GM19035 (cell line): ENCODE measurements around the gene FRMD4B.
A peak's percentile ranks its signal among the peaks of the same experiment; 100 is the strongest.
"Not testable (repeated sequence)": the region's sequence is repeated elsewhere in the genome, so short reads cannot be mapped to it uniquely, and the experiment has no call there.

Source experiments
- ATAC-seq: cut with Tn5 transposase; IDR thresholded peaks from one replicate; pipeline ENCODE4 v1.9.1; 2021; ENCODE audit not compliant: unreplicated experiment

FRMD4B gene

DNA sequence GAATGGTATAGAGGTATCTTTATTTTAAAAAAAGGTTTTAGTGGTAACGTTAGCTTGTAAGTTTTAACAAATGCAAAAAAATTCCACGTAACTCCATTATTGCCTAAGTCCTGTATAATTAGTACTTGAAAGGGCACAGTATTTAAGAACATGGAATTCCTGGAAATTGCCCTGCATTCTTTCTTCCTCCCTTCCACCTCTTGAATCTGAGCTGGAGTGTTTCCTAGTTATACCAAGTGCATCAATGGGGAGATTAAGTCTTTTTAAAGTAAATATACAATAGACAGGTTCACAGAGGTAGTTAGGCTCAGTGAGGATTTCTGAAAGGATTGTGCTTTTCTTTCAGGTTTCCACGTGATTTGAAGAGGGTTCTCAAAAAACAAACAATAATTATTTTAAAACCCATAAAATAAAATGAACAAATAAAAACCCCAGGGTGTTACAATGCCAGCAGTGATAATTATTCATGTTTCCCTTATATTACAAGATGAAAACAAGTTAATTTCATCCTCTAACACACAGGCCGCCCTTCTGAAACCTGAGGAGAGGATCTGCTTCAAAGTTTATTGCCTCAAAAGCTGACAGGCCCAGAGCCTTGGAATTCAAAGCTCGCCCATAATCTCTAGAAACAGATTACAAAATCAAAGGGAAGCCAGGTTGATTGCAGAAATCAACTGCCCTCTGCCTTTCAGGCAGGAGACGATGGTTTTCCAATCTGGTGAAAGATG, 134.6 kb downstream of the FRMD4B start:
- ATAC-seq = no peak

DNA sequence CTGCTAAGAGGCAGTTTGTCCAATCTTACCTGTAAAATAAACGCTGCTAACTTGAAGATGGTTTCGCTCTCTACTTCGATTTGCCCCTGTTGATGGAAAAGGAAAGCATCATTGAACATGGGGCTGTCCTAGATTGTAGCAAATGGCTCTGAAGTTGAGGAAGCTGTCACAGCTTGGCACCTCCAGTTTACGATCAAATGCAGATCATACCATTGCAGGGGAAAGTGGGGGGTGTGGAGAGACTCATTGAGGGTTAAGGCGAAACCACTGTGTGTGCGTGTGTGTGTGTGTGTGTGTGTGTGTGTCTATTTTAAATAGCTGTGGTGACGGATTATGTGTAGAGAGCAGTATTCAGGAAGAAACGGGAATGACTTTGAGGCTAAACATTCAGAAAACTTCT, 135.9 kb downstream of the FRMD4B start:
- ATAC-seq = no peak

DNA sequence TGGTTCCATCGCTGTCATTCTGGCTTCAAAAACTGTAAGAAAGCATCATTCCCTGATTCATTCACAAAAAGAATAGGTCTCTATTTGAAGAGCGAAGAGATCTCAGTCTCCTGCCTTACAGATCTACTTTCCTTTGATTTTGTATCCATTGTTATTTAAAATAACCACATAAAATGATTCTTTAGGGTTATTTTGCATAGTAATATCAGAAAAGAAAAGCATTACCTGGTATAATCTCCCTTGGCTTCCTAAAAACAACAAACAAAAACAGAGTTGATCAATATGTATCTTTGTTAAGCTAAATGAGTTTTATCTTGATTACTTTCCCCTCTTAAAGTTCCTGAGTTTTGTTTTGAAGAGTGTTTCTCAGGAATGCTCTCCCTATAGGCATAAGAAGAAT, 136.9 kb downstream of the FRMD4B start:
- no peak for ATAC-seq

DNA sequence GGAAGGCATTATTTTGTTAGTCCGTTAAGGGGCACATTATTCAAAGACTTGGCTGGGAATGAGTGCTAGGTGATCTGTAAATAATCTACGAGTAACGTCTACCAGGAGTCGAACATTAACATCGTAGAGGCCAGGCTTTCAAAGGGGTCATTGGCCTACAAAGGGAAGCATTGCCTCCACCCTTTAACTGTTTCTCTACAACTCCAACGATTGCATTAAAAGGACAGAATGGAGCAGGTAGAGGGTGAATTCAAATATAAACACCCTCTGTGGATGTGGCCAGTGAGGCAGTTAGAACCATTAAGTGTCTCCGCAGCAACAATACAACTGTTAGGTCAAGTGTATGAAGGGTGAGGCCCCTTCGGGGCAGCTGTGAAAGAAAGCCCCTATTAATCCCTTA, 137.5 kb downstream of the FRMD4B start:
- no peak for ATAC-seq

DNA sequence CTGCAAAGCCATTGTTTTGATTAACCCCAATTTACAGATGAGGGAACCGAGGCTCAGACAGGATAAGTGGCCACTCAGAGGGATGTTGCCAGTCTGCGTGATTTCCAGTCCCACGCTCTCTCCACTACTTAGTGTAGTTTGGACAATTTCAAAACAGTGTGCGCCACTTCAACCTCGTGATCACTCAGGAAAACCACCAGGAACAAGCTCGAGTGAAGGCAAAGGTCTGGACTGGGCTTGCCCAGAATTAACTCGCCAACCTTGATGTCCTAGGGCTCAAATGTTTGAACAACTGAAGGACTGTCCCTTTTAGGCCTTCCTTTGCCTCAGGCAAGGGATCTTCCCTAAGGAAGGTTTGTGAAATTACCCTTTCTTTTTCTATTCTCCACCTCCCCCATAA, 139.3 kb downstream of the FRMD4B start:
- no peak for ATAC-seq

DNA sequence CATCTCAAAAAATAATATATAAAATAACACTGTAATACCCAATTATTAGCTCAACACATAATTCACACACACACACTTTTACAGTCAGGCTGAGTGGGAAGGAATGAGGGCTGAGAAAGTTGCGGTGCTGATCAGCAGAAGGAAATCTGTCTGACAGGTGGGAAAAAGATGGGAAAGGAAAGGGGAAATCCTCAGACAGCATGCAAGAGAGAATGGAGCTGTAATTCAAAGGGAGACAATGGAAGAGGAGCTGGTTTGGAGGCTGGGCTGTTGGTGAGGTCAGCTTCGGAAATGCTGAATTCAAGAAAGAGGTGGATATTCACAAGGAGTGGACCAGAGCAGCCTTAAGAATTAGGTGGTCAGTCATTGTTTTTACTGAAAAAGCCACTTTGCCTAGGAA, 141.8 kb downstream of the FRMD4B start:
- no peak for ATAC-seq

DNA sequence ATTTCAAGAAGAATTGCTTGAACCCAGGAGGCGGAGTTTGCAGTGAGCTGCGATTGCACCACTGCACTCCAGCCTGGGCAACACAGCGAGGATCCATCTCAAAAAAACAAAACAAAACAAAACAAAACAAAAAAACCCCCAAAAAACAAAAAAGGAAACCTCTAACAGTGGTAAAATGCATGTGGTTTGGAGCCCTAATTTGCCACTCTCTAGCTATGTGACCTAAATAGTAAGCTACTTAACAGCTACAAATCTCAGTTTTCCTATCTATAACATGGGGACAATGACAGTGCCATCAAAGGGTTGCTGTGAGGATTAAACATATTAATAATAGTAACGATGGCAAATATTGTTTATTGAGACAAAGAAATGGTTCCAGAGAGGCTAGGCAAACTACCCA, 144.1 kb downstream of the FRMD4B start:
- no peak for ATAC-seq

DNA sequence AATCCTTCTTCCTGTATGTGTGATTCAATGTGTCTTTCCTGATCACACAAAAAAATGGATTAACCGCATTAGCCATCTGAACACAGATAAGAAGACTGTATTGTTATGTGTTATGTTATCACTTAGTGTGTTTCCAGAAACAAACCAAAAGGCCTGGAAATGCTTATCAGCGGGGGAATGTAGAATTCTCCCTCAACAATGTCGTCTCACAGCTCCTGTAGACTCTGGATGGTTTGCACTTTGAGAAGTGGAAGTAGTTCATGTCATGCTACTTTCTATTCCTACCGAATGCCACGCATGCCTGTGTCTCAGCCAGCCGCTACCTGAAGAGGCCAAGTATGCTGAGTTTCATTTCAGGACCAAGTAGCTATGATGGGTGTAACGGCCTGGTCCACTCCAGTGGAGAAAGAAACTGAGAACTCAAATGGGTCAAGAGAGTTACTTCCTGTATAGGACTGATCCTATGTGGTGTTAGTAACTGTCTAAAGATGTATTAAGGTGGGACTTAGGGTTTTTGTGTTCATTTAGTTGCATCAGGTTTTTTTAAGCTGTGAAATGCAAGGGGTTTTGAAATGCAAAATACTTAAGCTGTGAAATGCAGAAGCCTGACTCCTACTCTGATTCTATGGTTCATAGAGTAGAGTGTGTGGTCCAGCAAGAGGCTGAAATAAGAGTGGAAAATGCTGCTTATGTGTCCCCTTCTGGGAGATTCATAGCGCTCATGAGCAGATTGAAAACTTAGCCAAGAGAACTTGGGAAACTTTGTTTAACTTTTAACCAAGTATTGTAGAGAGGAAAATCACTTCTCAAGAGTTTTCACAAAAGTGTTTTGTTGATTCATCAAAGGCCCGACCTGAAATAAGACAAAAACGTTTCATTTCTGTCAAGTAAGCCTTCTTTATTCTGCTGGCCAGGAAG, 145.0 kb downstream of the FRMD4B start:
- ATAC-seq = no peak

DNA sequence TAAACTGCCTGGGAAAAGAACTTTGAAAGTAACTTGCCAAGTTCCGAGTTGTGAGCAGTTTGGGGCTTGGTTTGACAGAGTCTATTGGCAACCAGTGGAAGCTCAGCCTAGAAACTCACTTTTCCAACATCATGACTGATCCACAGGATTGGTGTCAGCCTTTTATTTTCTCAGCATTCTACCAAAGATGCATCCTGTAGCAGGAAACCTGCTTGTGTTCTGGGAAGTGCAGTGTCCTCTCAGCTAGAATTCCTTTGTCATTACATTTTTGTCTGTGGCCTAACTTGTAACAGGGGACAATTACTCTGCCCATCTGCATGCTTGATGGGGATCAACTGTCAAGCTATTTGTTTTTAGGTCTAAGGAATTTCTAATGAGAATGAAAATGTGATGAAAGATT, 146.8 kb downstream of the FRMD4B start:
- ATAC-seq = no peak

DNA sequence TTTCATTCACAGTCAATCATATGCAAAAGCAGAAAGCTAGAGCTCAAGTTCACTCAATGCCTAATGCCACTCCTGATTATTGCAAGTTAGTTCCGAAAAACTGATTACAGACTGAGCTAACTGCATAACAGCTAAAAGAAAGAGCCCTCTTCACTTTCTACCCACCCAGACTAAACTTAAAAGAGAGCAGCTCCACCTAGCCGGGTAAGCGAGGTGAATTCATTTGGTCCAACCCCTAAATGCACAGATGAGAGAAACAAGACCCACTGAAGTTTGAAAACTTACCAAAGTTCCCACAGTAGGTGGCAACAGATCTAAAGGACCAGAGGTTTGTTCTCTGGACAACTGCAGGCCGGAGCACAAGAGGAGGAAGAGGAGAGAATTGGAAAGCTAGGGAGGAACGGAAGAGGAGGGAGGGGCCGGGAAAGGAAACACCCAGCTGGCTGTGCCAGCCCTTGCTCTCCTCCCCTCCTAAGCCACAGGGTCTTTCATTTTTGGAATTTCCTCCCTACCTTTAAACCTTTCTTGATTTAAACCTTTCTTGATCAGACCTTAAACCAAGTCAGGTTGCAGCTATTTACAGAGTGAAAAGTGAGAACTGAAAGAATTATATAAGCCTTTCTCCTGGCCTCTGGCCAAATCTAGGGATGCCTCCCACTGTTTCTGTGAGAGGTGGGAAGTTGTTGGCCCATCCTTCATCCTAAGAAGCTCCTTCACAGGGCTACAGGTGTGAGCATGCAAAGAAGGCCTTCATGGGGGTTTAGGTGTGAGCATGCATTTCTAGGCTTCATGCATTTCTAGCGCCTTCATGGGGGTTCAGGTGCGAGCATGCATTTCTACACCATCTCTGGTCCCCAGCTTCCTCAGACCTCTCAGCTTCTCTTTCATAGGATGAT, 148.8 kb downstream of the FRMD4B start:
- no peak for ATAC-seq

DNA sequence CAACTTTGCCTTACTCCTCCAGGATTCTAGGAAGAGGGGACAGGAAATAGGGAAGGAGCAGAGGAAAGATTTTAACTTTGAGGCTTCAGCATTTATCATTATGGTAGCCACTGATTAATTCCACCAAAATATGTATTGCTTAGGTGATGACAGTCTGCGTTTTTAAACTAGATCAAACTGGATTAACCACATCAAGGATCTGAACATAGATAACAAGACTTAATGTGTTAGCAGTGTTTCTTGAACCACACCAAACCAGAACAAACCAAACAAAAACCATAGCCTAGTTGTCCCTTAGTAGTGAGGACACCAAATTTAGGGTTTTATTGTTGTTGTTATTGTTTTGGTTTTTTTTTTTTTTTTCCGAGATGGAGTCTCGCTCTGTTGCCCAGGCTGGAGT, 150.0 kb downstream of the FRMD4B start:
- no peak for ATAC-seq

DNA sequence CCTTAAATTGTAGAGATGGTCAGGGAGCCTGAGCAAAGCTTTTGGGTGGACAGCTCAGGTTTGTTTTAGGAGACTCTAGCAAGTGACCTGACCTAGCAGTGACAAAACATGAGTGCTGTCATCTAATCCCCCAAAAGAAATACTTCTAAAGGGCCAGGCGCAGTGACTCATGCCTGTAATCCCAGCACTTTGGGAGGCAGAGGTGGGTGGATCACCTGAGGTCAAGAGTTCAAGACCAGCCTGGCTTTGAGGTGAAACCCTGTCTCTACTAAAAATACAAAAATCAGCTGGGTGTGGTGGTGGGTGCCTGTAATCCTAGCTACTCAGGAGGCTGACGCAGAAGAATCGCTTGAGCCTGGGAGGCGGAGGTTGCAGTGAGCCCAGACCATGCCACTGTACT, 150.7 kb downstream of the FRMD4B start:
- not testable (repeated sequence) for ATAC-seq

DNA sequence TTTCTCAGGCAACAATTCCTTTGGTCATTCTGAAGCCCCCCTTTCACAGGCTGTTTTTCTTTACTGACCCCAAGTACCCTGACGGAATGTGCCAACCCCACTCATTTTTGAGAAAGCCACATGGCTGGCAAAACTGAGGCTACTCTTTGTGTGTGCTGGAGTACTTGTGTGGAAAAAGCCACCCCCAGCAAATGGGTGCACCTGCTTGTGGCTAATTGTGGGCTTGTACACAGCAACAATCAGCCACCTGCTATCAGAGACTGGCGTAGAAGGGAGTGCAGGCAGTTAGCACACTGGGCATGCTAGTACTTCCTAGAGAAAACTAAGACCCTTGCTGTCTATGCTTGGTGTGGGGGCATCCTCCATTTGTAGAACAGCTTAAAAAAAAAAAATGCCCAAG, 153.4 kb downstream of the FRMD4B start:
- ATAC-seq = no peak

DNA sequence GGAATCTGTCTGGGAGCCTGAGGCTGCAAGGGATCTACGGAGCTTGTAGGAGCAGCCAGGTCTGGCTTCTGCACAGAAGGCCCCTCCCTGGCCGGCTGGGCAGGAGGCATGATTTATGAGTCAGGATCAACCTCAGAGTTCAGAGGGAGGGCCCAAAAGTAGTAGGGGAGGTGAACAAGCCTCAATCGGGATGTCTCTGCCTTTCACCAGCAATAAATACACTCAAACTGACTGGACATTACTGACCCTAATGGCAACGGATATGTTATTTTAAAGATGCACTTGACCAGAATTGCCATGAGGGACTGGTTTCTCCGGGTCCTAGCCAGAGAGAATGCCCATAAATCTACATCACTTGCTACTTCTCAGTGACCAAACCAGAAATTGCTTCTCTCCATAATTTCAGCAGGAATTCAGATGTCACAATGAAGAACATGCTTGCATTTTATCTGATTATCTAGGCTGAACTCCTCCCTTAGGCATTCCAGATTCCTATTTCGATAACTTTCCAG, 153.9 kb downstream of the FRMD4B start:
- ATAC-seq = no peak

DNA sequence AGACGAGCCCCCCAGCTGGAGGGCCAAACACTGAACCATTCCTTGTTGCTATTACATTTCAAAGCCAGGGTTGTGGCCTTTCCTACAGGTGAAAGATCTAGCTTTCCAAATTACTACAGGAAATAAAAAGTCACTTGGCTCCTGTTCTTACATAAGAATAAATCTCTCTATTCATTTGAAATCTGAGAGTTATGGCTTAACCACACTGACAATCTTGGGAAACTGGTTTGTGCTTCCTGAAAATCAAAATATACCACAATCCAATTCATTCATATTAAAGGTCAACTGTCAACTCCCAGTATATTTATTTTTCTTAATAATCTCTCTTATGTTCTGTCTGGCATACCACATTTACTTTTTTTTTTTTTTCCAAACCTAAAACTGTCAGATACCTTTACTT, 159.8 kb downstream of the FRMD4B start:
- ATAC-seq = no peak

DNA sequence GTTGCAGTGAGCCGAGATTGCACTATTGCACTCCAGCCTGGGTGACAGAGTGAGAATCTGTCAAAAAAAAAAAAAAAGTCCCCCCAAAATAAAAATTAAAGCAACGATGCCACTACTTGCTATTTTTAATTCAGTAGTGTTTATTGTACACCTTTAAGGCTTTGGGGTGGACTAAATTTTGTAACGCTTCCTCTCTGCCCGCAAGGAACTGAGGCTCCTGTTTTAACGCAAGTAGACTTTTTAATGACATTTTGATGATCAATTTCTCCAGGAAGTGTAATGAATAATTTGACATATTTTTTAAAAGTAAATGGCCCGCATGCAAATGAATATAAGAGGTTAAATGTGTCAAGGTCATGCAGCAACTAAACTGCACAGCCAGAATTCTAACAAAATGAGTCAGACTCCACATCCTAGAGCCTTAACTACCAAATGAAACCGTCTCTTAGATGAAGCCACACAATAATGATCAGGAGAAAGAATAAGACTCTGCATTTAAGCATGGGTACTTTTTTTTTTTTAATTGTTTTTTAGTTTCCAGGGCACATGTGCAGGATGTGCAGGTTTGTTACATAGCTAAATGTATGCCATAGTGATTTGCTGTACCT, 166.7 kb downstream of the FRMD4B start:
- ATAC-seq = peak; percentile 75

DNA sequence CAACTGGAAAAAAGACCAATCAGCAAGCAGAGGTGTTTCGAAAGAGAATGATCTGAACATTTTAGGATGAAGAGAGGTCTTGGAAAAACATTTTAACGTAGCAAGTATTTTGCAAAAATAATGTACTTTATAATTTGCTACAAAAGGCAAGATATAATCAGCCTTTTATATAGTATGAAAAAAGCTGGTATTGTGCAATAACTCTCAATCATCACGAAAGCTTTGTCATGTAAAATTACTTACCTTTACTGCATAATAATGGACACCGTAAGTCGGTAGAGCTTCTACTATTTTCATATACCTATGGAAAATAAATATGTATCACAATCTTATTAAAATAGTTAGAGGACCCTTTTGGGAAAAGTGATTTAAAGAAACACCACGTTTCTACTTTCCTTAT, 167.8 kb downstream of the FRMD4B start:
- ATAC-seq = no peak

DNA sequence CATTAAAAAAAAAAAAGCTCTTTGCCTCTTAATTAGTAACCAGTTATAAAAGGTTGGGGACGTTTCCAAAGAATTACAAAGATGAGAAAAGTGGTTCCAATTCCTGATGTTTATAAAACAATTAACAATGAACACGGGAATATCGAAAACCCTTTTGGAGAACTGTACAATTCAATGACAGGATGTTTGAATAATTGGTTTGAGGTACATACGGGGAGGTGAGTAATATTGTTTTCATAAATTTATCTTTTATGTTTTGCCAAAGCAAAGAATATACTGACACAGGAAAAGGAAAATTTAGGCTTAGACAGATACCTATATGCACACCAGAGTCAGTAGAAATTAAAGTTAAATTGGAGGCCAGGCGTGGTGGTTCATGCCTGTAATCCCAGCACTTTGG, 168.9 kb downstream of the FRMD4B start:
- no peak for ATAC-seq

DNA sequence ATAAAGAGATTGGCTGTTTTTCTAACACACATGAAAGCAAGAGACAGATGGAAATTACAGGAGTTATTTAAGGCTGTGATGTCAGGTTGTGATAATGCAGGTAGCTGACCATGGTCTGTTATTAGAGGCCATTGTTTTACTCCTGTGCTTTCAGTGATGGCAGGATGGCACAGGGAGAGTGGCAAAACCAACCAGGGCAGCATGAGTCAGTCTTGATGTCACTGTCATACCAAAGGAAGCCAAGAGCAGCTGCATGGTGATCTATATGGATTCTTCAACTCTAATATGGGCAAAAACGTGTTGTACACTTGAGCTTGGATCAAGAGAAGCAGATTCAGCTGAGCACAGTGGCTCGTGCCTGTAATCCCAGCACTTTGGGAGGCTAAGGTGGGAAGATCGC, 171.6 kb downstream of the FRMD4B start:
- no peak for ATAC-seq

DNA sequence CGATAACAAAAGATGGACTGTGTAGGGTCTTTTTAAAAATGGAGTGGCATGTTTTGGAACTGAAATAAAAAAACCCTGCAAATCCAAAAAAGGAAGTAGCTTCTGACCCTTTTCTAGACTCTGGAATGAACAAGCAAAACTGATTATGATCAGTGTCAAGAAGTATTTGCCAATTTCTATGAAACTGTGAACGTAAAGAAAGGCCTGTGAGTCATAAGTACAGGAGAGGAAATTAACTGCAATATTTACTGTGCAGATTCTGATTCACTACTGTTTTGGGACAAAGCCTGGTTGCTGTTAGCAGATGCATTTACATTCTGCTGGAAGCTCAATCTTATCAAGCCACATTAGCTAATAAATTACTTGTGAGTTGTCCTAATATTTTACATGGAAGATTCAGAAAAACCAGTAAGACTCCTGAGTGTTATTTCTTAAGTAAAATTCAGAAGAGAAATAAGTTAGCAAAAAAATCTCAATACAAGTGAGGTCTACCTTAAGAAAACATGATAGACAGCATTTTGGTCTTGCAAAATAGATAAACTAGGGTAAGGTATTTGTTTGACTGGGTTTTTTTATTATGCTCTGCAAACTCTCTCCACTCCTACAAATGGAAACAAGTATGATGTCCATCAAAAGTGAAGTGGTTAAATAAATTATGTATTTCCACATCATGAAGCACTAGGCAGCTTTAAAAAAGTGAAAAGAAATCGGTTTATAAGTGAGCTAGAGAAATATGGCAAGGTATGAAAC, 173.3 kb downstream of the FRMD4B start:
- ATAC-seq = no peak
